GM19240 (cell line): ENCODE measurements around the gene LSM2.

Experiments used
- DNase-seq: peaks from one replicate; pipeline ENCODE4 v3.0.0; 2011; ENCODE audit warnings: low spot score; ENCODE audit not compliant: insufficient read length

Gene LSM2

DNA sequence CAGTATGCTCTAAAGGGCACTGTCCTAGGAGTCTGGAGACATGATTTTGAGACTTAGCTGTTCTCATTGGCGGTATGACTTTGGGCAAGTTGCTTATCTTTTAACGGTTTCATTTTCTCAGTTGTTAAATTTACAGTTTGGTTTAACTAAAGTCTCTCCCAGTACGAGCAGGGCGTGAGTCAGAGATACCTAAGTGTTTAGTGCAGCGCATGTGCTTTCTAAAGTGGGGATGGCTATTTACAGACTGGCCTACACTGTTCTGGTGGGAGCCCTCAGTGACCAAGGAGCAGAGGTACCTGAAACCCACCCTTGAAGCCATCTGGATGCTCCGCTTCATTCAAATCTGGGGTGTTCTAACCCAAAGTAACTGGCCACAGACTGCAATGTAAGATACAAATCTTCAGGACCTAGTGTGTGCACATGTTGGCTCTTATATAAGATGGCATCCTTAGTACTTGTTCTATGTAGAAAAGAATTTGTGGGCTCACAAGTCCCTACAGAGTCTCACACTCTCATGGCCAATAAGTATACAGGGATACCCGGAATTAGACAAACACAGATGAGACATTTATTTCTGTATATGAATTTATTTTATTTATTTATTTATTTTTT, 56.2 kb downstream of the LSM2 start:
- no peak for DNase-seq

DNA sequence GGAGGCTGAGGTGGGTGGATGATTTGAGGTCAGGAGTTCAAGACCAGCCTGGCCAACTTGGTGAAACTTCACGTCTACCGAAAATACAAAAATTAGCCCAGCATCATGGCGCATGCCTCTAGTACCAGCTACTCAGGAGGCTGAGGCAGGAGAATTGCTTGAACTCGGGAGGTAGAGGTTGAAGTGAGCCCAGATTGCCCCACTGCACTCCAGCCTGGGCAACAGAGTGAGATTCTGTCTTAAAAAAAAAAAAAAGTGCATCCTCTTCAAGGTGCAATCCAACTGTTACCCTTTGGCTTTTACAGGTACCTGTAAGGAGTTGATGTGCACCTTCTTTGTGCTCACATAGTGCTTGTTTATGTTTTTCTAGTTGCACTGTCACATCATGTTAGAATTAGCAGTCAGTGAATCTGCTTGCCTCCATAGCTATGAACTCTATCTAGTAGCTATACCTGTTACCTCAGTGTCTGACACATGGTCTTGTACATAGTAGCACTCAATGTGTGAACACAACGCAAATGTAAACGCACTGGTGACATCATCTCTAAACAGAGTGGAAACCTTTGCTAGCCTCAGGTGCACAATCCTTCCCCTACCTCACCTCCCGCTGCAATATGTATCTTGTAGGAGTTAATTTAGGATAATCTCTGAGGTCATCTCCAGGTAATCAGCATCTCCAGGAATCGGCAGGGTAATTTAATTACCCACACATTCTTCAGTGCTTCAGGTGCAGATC, 57.3 kb downstream of the LSM2 start:
- no peak for DNase-seq
